Measurements from ENCODE around the gene CHRNB2. TPM values are rescaled to one million over a fixed set of nuclear protein-coding genes. Genes with fewer than 3 reads are reported as not detected.

The CHRNB2 gene
- total RNA-seq, 1 donor from 2014 or later: 0.20 TPM

DNA sequence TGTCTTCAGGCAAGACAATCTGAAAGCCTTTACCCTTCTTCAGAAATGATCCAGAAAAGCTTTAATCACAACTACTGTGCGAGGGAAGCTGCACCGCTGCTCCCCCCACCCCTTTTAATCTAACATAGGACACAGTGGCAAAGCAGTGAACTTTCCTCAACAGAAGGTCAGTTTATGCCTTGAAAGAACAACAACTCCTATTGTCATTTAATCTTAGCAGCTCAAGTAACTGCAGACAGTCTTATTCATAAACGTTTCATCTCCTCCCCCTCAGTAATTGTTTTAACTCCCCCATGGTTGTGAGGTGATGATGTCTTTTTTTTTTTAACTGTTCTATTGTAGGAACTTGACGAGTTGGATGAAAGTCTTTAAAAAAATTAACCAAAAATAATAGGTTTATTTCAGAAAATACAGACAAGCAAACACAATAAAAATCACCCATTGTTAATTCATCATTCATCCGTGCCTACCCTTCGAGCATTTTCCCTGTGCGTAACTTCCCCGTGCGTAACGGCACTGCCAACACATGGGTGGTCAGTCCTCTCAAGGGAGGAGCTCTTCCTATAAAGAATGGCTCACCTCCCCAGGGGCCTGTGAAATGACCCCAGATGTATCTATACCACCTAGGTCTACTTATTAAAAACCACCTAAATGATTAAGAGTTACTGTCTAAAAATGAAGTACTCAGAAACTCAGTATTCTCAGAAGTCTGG, 43.7 kb downstream of the CHRNB2 start:
- no peak for ATAC-seq

DNA sequence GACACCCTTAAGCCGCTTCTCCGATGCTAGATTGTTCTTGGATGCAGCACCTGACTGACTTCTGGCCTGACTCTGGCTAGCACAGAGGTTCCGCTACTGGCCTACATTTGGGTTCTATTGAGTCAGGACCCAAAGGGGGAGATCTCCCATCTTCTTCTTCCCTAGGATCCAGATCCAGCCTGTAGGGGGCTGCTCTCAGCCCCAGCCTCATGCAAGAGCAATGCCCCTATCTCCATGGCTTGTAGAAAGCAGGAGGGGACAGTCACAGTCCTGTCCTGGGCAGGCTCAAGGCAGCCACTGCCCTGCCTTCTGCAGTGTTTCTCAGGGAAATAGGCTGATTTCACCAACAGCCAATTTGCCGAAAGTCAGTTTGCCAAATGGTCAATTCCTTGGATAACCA, 46.7 kb downstream of the CHRNB2 start:
- ATAC-seq: no peak

DNA sequence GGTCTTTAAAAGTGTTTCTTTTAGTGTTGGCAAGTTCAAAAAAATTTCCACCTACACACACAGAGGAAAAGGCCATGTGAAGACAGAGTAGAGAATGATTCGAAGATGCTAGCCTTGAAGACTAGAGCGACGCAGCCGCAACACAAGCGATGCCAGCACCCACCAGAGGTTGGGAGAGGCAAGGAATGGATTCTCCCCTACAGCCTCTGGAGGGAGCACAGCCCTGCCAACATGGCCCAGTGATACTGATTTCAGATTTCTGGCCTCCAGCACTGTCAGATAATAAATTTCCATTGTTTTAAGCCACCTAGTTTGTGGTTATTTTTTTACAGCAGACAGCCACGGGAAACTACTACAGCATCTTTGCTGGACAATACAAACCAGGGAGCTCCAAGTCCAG, 47.3 kb downstream of the CHRNB2 start:
- no peak for ATAC-seq

DNA sequence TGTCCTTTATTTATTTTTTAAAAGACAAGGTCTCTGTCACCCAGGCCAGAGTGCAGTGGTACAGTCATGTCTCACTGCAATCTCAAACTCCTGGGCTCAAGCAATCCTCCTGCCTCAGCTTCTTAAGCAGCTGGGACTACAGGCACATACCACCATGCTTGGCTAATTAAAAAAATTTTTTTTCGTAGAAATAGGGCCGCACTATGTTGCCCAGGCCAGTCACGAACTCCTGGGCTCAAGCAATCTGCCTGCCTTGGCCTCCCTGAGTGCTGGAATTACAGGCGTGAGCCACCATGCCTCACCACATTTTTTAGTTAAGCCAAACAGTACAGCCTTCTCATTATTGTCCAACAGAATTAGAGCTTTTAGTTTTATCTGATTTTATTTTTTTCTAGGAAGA, 47.8 kb downstream of the CHRNB2 start:
- no peak for ATAC-seq

DNA sequence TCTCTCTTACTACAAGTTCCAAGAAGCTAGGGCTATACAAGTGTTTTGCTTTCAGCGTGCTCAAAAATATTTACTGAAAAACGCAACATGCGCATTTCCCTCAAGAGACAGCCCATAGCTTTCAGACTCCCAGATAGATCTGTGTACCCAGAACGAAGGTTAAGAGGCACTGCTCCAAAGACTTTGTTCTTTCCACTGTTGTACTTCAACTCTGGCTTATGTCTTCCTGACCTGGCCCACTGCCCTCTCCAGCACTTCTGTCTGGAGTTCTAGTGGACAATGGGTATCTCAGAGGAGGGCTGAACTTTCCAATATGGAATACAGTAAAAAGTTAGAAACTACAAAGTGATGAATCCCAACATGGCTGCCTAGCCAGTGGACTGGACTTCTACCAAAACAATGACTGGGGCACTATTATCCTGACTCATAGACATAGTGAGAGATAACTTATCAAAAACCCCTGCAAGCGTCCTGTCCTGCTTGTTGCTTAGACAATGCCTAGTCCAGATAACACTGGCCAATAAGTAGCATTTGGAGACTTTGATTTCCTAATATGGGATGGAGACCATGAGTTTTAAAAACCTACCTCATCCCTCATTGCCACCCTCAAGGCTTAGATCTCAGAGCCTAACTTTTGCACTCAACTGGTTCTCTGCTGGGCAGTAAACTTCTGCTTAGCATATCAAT, 49.2 kb downstream of the CHRNB2 start:
- no peak for ATAC-seq

DNA sequence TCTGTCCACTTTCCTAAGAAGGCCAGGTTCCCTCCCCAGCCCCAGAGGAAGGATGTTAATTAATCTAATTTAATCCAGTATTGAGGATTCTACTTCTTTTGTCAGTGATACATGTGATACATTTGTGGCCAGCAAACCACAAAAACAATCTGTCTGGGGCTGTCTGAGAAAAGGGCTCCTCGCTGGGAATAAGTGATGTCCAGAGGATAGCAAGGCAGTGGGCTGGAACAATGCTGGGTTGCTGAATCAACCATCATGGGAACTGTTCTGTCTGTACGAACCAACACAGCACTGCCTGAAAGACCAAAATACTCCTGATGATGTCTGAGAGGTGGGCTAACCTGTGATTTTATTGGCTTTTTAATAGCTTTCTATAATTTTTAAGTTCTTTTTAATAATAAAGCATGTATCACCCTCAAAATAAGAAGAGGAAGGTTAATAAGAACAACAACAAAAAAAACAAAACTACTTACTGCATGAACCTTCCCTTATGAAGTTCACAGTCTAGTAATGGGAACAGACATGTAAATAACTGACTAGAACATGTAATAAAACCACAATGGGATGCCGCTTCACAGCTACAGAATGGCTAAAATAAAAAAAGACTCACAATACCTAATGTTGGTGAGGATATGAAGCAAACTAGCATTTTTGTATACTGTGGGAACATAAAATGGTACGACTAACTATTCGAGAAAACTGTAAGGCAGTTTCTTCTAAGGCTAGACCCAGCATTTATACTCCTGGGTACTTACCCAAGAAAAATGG, 51.8 kb downstream of the CHRNB2 start:
- ATAC-seq: no peak

DNA sequence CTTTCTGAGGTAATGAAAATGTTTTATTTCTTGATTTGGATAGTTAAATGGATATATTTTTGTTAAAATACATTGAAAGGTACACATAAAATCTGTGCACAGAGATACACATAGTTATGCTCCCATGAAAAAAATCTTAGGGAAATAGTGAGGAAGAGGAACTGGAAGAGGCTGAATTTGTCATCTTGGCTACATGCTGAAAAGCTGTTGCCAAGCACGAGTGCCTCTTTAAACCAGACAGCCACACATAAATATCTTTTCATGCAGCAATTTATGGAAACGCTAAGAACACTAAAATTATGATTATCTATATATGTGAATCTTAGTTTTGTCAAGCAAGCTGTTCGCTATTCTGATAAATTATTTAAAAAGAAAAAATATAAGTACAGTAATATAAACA, 53.2 kb downstream of the CHRNB2 start:
- ATAC-seq: no peak

DNA sequence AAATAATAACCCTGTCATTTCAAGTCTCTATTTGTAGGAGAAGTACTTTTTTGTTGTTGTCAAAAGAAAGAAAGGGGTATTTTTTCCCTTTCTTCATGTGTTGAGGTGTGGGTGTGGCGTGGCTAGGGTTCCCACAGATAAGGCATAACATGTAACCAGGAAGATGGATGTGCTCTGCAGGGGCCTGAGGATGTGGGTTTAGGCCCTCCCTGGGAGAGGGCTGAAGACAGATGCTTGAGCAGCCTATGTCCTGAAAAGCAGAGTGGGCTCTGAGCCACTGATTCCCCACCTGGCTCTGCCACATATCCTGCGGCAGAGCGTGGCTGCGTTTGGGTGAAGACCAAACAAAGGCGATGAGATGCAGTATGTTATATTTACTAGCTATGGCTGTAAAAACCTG, 54.3 kb downstream of the CHRNB2 start:
- no peak for ATAC-seq

DNA sequence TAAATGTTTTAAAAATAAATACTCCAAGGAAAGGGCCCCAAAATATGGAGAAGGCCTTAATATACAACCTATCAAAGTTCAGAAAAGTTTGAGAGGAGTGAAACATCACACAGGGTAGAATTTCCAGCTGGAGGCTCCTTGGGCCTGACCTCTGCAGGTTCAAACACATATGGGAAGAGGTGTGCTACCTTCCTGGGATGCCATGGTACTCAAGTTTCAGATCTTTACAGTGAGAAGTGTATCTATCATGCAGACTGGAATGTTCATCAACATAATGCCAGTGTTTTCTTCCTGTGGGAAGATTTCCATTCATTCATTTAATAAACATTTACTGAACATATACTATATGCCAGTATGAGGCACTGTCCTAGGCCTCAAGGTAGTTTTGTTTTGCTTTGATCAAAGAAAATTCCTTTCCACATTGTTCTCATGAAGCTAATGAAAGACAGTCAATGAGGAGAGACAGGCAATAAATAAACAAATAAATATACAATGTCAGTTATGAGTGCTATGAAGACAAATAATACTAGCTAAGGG, 55.0 kb downstream of the CHRNB2 start:
- ATAC-seq: no peak

DNA sequence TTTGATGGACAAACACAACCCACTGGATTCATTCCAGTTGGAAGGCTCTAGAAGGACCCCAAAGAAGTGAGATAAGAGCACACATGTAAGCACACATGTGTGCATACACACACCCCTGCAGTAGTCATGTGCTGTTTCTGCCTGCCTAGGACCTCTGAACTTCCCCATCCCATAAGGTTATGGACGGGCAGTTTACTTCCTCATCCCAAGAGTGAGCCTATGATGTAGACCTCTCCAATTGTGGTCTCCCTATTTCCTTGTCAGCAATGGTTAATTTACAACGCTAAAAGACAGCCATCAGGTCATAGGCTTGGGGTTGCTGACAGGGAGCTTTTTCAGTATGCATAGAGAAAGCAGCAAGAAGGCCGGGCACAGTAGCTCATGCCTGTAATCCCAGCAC, 55.8 kb downstream of the CHRNB2 start:
- ATAC-seq: no peak

DNA sequence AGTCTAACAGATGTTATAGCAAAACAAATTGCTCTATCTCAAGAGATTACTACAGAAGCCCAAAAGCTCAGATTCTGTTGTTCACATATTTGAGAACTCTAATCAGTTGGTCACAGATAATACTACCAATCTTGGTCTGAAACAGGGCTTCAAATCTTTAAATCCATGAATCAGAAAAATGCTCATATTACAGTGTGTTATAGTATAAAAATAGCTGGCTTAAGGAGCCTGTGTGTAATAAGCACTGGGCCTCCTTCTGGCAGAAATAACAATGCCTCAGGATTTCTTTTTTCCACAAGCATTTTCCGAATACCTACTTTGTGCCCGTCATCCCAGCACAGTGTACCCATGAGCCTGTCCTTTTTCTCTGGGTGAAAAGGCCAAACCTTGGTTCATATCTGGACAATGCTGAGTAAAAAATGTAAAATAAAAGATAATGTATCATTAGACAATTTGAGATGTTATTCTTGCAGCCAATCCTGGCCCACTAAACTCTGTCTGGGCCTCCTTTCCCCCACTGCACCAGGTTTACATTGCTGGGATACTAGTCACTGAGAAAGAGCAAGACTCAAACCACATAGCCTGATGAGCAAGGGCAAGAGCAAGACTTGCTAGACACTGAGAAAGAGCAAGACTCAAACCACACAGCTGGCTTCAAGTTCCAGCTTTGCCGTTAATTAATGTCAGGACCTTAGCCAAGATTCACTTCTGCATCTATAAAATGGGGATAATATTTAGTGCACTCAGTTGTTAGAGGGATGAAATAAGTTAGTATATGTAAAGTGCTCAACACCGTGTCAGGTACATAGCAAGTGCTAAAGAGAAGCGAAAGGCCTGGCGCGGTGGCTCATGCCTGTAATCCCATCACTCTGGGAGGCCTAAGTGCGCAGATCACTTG, 57.4 kb downstream of the CHRNB2 start:
- no peak for ATAC-seq

DNA sequence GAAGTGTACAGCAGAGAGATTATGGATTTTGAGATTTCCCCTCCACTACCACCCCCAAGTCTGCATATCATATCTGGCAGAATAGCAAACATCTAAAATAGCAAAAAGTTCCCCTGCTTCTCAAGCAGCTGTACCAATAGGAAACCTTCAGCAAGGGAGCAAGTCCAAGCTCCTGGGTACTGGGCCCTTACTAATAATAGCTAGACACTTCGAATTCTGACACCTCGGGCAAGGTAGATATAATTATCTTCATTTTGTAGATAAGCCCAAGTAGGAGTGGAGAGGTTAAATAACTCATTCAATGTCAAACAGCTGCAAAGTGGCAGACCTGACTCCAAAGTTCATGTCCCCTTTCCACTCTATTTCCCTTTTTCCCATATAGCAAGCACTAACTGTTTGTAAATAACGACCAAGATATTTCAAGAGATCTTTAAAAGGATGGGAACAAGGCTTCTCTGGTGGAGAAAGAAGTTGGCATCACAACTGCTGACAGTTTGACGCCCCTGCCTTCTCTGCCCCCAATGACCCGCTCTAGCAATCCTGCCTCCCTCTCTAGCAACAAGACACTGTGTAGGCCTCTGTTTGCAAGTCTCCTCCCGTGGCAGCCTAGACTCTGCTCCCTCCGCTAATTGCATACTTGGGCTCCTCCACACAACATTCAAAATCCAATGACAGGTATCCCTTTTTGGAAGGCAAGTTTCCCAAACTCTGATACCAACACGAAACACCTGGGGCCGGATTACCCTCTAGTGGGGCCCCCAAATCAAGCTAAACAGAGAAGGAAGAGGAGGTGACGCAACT, 59.1 kb downstream of the CHRNB2 start:
- peak; percentile 6 for ATAC-seq

DNA sequence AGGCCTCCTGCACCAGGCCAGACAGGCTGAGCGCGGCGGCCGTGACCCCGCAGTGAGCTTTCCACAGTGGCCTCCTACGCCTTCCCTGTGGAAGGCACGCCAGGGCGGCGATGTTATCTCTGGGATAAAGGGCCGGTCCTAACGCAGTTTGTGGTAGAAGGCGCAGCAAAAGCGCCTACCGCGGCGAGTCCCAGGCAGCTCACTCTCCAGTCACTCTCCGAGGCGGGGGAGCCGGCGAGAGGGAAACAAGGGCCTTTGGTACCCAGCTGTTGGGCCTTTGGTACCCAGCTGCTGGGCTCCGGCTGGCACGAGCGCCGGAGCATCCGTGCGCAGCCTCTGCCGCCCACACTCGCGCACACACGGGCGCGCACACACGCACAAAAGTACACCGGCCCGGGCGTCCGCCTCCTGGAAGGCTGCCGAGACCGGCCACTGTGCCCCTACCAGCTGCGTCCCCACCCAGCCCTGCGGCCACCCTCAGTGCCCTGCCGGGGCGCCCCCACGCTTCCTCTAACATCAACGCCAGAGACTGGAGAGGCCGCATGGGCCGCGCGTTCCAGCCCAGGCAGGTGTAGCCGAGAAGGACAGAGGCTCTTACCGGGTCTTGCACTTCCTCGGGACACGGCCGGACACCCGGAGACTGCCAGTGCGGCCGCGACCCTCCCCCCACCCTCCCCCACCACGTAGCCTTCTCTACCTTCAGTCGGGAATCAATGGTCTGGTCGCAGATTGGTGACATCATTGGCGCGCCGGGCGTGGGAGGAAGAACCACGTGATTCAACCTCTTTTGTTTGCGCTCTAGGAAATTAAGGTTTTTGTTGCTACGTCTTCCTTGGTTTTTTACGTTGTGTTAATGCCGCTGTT, 59.9 kb downstream of the CHRNB2 start:
- ATAC-seq: peak; percentile 81

DNA sequence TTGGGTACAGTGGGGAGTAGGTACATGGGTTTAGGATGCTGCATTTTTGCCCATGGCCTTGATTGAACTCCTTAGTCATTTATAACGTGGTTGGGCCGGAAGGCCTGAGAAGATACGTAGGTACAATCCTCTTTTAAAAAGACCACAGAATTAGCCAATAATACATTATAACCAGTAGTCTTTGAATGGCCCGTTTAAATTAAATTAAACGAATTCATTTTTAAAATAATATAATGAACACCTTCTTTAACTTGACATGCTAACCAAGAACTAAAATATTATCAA, 60.5 kb downstream of the CHRNB2 start:
- ATAC-seq: no peak

DNA sequence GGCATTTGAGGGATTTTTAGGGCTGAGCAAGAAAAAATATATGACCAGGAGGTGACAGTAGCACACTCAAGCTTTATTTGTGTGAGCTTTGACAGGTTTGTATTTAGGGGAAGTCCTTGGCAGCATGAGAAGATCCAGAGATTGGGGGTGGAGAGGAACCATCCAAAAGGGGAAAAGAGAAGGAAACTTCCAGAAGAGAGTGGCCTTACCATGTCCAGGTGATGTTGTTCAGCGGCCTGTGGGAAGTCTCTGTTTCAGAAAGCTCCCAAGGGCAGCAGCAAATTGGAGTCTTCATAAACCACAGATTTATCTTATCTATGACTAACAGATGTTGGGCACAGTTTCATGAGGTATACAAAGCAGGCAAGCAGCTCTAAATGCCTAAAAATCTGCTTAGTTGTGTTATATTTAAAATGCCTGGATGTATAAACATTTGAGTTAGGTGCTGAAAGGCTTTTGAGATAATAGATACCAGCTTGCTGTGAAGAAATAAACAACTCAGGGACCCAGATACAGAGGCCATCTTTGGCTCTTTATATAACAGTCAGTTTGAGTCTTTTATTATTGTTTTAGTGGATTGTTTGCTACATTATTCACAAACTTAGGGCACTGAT, 61.6 kb downstream of the CHRNB2 start:
- no peak for ATAC-seq

Other genes with a start within 250 kb of the CHRNB2 start
- not detected for gene AQP10, start 246.7 kb upstream of the CHRNB2 start, total RNA-seq
- gene ATP8B2, start 242.3 kb upstream of the CHRNB2 start, total RNA-seq: 3.7 TPM
- 6.1 TPM for gene IL6R, start 162.4 kb upstream of the CHRNB2 start, total RNA-seq
- gene TDRD10, start 65.6 kb upstream of the CHRNB2 start, total RNA-seq: 0.44 TPM
- gene SHE, start 65.4 kb upstream of the CHRNB2 start, total RNA-seq: 1.4 TPM
- gene UBE2Q1, start 9.1 kb upstream of the CHRNB2 start, total RNA-seq: 37.3 TPM
- 77.4 TPM for gene ADAR, start 40.4 kb downstream of the CHRNB2 start, total RNA-seq

All from esophagus mucosa (tissue), 1 donor.